Activated CD4-positive, alpha-beta T cell treated with anti-CD3 and anti-CD28 coated beads, Interleukin-2, amount 10 ng/mL, durations not matched to agents 7 days and 5 days (primary cell): ENCODE measurements around the gene ZNF574. TPM values are rescaled to one million over a fixed set of nuclear protein-coding genes. Genes with fewer than 3 reads are reported as not detected.
A peak's percentile ranks its signal among the peaks of the same experiment; 100 is the strongest.

Experiments used
- CTCF ChIA-PET: fragments of 350-600 bp; sonication (Branson Sonifier 250); formaldehyde crosslinking; loops from one replicate; lab custom pipeline; 2021; ENCODE audit warnings: antibody characterized with exemption; lab: Charles Lee
- POLR2A ChIA-PET: fragments of 350-600 bp; sonication (Branson Sonifier 250); formaldehyde crosslinking; loops from one replicate; lab custom pipeline; 2021; ENCODE audit warnings: antibody characterized with exemption; lab: Charles Lee
- DNase-seq: peaks from one replicate; pipeline ENCODE4 v3.0.0-alpha.2; 2020
- H3K27ac Mint-ChIP-seq: one replicate; pipeline ENCODE4 v1.8.0; 2021; ENCODE audit warnings: mild to moderate bottlenecking, moderate library complexity, mixed read lengths
- H3K27me3 Mint-ChIP-seq: one replicate; pipeline ENCODE4 v1.8.0; 2021; ENCODE audit warnings: mixed read lengths
- H3K36me3 Mint-ChIP-seq: one replicate; pipeline ENCODE4 v1.8.0; 2021; ENCODE audit warnings: low read depth, mixed read lengths
- H3K4me1 Mint-ChIP-seq: one replicate; pipeline ENCODE4 v1.8.0; 2021; ENCODE audit warnings: mixed read lengths
- H3K4me3 Mint-ChIP-seq: one replicate; pipeline ENCODE4 v1.8.0; 2021; ENCODE audit warnings: mild to moderate bottlenecking, moderate library complexity, mixed read lengths
- H3K9me3 Mint-ChIP-seq: one replicate; pipeline ENCODE4 v1.8.0; 2021; ENCODE audit warnings: mixed read lengths
- total RNA-seq, 2 experiments: library from RNA; stranded (reverse); gene quantifications; one replicate each; pipeline ENCODE4 v1.2.3, GENCODE V29; 2021

ZNF574 gene
- total RNA-seq, 2 experiments from 2014 or later, result 14.1 to 15.8 TPM

- no peak for DNase-seq
- POLR2A ChIA-PET, result no interaction called here
- CTCF ChIA-PET, result no interaction called here
- peaks cover 43% of the 10 kb centered on the region for H3K4me1 Mint-ChIP-seq
- peaks cover 6% of the 10 kb centered on the region for H3K36me3 Mint-ChIP-seq
- H3K9me3 Mint-ChIP-seq, result no peaks in the 10 kb centered on the region
- no peaks in the 10 kb centered on the region for H3K27me3 Mint-ChIP-seq
- H3K27ac Mint-ChIP-seq, result no peak overlapping the region
- peak overlapping the region; percentile 41 for H3K4me3 Mint-ChIP-seq
Measured at GRCh38 chr19:42089191-42089750, 13.3 kb downstream of the ZNF574 start.

GRCh38 chr19:42089772-42090171 lies 13.8 kb downstream of the ZNF574 start:
- POLR2A ChIA-PET, result no interaction called here
- peaks cover 43% of the 10 kb centered on the region for H3K4me1 Mint-ChIP-seq
- H3K4me3 Mint-ChIP-seq, result no peak overlapping the region
- H3K36me3 Mint-ChIP-seq, result peaks cover 11% of the 10 kb centered on the region
- DNase-seq, result no peak
- H3K27me3 Mint-ChIP-seq, result no peaks in the 10 kb centered on the region
- H3K9me3 Mint-ChIP-seq, result no peaks in the 10 kb centered on the region
- CTCF ChIA-PET, result no interaction called here
- H3K27ac Mint-ChIP-seq, result peak overlapping the region; percentile 87

- peak overlapping the region; percentile 8 for H3K4me3 Mint-ChIP-seq
- DNase-seq, result peak; percentile 41
- H3K27me3 Mint-ChIP-seq, result no peaks in the 10 kb centered on the region
- H3K9me3 Mint-ChIP-seq, result no peaks in the 10 kb centered on the region
- peaks cover 43% of the 10 kb centered on the region for H3K4me1 Mint-ChIP-seq
- H3K27ac Mint-ChIP-seq, result peak overlapping the region; percentile 87
- CTCF ChIA-PET, result interaction anchor here (0.7 kb wide), 1 partner anchor 9 kb away, joined by 5 read pairs; no protein-coding TSS in a partner anchor
- H3K36me3 Mint-ChIP-seq, result peaks cover 13% of the 10 kb centered on the region
- POLR2A ChIA-PET, result no interaction called here
Measured at GRCh38 chr19:42090672-42091071, 14.7 kb downstream of the ZNF574 start.

- Mint-ChIP-seq H3K9me3 (no peaks in the 10 kb centered on the region), H3K4me1 (peaks cover 43% of the 10 kb centered on the region), H3K27ac (peak overlapping the region; percentile 87), H3K36me3 (peaks cover 13% of the 10 kb centered on the region), H3K4me3 (peak overlapping the region; percentile 8), H3K27me3 (no peaks in the 10 kb centered on the region)
- DNase-seq, result no peak
- POLR2A ChIA-PET, result no interaction called here
- CTCF ChIA-PET, result no interaction called here
Measured at GRCh38 chr19:42091300-42091699, 15.3 kb downstream of the ZNF574 start.

DNA sequence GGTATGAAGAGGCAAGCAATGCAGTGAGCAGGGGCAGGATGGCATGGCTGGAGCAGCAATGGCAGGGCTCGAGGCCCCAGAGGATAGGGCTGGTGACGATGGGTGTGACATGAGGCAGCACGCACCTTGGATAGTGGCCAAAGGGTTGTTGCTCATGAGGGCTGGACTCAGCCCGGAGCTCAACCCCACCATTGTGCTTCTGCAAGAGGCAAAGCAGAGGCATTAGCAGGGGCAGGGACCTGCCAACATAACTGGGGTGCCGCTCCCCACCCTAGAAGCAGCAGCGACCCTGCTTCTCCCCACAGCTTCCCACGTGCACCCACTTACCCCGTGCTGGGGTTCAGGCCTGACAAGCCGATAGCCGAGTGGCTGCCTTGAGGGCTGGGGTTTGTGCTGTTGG lies 15.8 kb downstream of the ZNF574 start:
- H3K4me3 Mint-ChIP-seq, result no peak overlapping the region
- no peak overlapping the region for H3K27ac Mint-ChIP-seq
- no peaks in the 10 kb centered on the region for H3K9me3 Mint-ChIP-seq
- peaks cover 43% of the 10 kb centered on the region for H3K4me1 Mint-ChIP-seq
- no peak for DNase-seq
- ChIA-PET POLR2A (no interaction called here), CTCF (no interaction called here)
- no peaks in the 10 kb centered on the region for H3K27me3 Mint-ChIP-seq
- H3K36me3 Mint-ChIP-seq, result peaks cover 16% of the 10 kb centered on the region

DNA sequence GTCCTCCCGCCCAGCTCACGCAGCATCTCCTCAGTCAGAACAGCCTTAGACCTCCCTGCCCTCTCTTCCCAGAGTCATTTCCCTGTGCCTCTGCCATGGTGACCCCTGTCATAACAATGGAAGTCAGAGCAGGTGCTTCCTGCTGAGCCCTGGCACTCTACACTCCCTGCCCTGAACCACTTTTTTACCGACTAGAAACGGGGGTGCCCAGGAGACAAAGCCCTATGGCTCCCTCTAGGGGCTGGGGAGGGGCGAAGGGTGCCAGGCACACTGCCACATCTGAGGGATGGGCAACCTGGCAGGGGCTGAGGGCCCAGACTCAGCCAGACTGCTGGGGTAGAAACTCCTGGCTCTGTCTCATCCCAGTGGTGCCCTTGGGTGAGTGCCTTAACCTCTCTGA lies 16.4 kb downstream of the ZNF574 start:
- no peaks in the 10 kb centered on the region for H3K27me3 Mint-ChIP-seq
- peak; percentile 72 for DNase-seq
- ChIA-PET POLR2A (no interaction called here), CTCF (no interaction called here)
- H3K27ac Mint-ChIP-seq, result peak overlapping the region; percentile 84
- H3K4me1 Mint-ChIP-seq, result peaks cover 43% of the 10 kb centered on the region
- H3K36me3 Mint-ChIP-seq, result peaks cover 17% of the 10 kb centered on the region
- H3K4me3 Mint-ChIP-seq, result no peak overlapping the region
- no peaks in the 10 kb centered on the region for H3K9me3 Mint-ChIP-seq

DNA sequence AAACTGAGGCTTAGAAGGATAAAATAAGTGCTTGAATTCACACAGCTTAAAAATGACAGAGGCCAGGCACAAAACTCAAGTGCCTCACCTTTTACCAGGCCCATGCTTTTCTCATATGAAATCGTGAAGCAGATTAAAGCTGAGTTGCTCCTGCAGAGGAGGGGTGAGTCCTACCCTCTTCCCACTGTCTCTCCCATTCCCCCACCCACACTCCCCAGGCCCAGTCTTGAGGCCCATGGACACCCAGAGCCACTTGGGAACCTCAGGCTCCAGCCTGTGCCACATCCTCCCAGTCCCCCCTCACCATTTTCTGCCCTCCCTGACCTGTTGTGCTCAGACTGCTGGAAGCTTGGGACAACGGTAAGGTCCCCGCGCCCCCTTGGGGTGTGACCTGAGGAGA lies 17.5 kb downstream of the ZNF574 start:
- no peaks in the 10 kb centered on the region for H3K9me3 Mint-ChIP-seq
- H3K4me3 Mint-ChIP-seq, result no peak overlapping the region
- H3K27me3 Mint-ChIP-seq, result no peaks in the 10 kb centered on the region
- no peak for DNase-seq
- H3K27ac Mint-ChIP-seq, result no peak overlapping the region
- CTCF ChIA-PET, result interaction anchor here (0.6 kb wide), 1 partner anchor 42 kb away, joined by 3 read pairs; no protein-coding TSS in a partner anchor
- H3K4me1 Mint-ChIP-seq, result peaks cover 41% of the 10 kb centered on the region
- H3K36me3 Mint-ChIP-seq, result peaks cover 17% of the 10 kb centered on the region
- POLR2A ChIA-PET, result no interaction called here

DNA sequence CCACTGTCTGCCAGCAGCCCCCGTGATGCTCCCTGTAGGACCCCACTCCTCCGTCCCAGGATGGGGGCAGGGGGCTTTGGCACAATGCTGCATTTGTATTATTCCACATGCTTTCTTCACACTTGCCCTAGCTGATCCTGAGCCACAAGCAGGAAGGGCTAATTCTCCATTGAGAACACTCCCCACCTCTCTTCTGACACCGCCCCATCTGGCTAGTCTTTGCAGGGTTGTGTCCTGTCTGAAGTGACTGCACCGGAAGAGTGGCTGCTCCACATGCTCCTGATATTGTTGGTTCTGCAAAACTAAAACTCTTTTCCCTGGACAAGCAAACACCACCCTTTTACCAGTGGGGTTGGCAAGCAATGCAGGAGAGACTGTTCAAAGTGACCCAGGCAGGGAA lies 18.0 kb downstream of the ZNF574 start:
- Mint-ChIP-seq H3K27me3 (no peaks in the 10 kb centered on the region), H3K27ac (no peak overlapping the region), H3K9me3 (no peaks in the 10 kb centered on the region), H3K36me3 (peaks cover 17% of the 10 kb centered on the region), H3K4me1 (peaks cover 37% of the 10 kb centered on the region), H3K4me3 (no peak overlapping the region)
- no peak for DNase-seq
- ChIA-PET POLR2A (no interaction called here), CTCF (interaction anchor here (0.6 kb wide), 1 partner anchor 42 kb away, joined by 3 read pairs; no protein-coding TSS in a partner anchor)

- POLR2A ChIA-PET, result no interaction called here
- Mint-ChIP-seq H3K9me3 (no peaks in the 10 kb centered on the region), H3K27ac (no peak overlapping the region), H3K36me3 (peaks cover 17% of the 10 kb centered on the region), H3K4me1 (peaks cover 23% of the 10 kb centered on the region), H3K27me3 (no peaks in the 10 kb centered on the region), H3K4me3 (no peak overlapping the region)
- no peak for DNase-seq
- CTCF ChIA-PET, result interaction anchor here (1.0 to 1.9 kb wide), 2 partner anchors 13 to 19 kb away, joined by 3 to 9 read pairs; no protein-coding TSS in a partner anchor
Measured at GRCh38 chr19:42095142-42095813, 19.3 kb downstream of the ZNF574 start.

DNA sequence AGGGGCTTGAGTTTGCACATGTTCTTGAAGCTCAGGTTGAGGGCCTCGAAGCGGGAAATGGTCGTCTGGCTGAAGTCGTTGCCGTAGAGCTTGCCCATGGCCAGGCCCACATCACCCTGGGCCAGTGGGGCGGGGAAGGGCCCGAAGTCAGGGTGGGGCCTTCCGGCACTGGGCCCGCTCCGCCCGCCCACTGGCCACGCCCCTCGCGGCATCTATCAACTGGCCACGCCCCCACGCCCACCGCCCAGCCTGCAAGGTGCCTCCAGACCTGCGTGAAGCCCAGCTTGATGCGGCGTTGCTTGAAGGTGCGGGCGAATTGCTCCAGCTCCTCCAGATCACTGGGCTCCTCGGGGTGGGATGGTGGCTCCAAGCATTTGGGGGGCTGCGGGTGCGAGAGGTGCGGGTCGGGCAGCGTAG lies 19.9 kb downstream of the ZNF574 start:
- H3K9me3 Mint-ChIP-seq, result no peaks in the 10 kb centered on the region
- H3K4me1 Mint-ChIP-seq, result peaks cover 18% of the 10 kb centered on the region
- peaks cover 14% of the 10 kb centered on the region for H3K36me3 Mint-ChIP-seq
- H3K27me3 Mint-ChIP-seq, result no peaks in the 10 kb centered on the region
- H3K4me3 Mint-ChIP-seq, result no peak overlapping the region
- H3K27ac Mint-ChIP-seq, result no peak overlapping the region
- DNase-seq, result no peak
- ChIA-PET CTCF (interaction anchor here (1.9 kb wide), 1 partner anchor 13 kb away, joined by 9 read pairs; no protein-coding TSS in a partner anchor), POLR2A (no interaction called here)

GRCh38 chr19:42096255-42096837 lies 20.4 kb downstream of the ZNF574 start:
- CTCF ChIA-PET, result interaction anchor here (1.0 to 1.9 kb wide), 2 partner anchors 12 to 17 kb away, joined by 3 to 9 read pairs; no protein-coding TSS in a partner anchor
- Mint-ChIP-seq H3K4me3 (no peak overlapping the region), H3K36me3 (peaks cover 14% of the 10 kb centered on the region), H3K27ac (no peak overlapping the region), H3K9me3 (no peaks in the 10 kb centered on the region), H3K27me3 (no peaks in the 10 kb centered on the region), H3K4me1 (peaks cover 12% of the 10 kb centered on the region)
- POLR2A ChIA-PET, result no interaction called here
- DNase-seq, result no peak

DNA sequence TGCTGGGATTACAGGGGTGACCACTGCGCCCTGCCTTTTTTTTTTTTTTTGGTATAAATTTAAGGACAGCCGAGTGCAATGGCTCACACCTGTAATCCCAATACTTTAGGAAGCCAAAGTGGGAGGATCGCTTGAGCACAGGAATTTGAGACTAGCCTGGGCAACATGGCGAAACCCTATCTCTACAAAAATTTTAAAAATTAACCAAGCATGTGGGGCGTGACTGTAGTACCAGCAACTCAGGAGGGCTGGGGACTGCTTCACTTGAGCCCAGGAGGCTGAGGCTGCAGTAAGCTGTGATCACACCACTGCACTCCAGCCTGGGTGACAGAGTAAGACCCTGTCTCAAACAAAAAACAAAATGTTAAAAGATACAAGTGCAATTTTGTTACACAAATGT lies 21.5 kb downstream of the ZNF574 start:
- Mint-ChIP-seq H3K4me1 (peaks cover 2% of the 10 kb centered on the region), H3K27me3 (no peaks in the 10 kb centered on the region), H3K27ac (no peak overlapping the region), H3K36me3 (peaks cover 12% of the 10 kb centered on the region), H3K4me3 (no peak overlapping the region), H3K9me3 (no peaks in the 10 kb centered on the region)
- no peak for DNase-seq
- POLR2A ChIA-PET, result interaction anchor here (0.6 kb wide), 1 partner anchor 84 kb away, joined by 6 read pairs; no protein-coding TSS in a partner anchor
- CTCF ChIA-PET, result interaction anchor here (1.0 kb wide), 1 partner anchor 16 kb away, joined by 3 read pairs; no protein-coding TSS in a partner anchor

DNA sequence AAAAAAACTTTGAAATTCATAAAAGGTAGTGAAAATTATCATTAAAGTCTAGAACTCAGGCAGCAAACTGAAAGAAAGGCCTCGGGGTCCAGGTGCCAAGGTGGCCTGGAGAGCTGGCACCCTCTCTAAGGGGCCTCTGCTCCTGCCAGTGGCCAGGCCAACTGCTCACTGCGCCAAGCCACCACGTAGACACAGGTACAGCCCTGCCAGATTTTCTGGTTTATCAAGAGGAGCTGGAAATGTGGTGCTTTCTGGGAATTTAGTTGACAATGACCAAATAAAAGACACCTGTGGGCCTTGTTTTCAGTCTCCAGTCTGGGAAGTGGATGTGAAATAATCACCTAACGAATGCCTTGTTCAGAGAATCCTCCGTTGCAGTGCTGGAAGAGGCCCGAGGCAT lies 22.8 kb downstream of the ZNF574 start:
- DNase-seq, result no peak
- POLR2A ChIA-PET, result no interaction called here
- Mint-ChIP-seq H3K4me3 (no peak overlapping the region), H3K27ac (no peak overlapping the region), H3K4me1 (no peaks in the 10 kb centered on the region), H3K36me3 (peaks cover 12% of the 10 kb centered on the region), H3K27me3 (no peaks in the 10 kb centered on the region), H3K9me3 (no peaks in the 10 kb centered on the region)
- CTCF ChIA-PET, result no interaction called here
